Endothelial cell of umbilical vein (primary cell): ENCODE results near the gene GJD2. TPM values are rescaled to one million over a fixed set of nuclear protein-coding genes. Genes with fewer than 3 reads are reported as not detected.

Source experiments
- BruUV-seq: library from RNA; stranded (reverse); fragments of 400-500 nt; replicated peaks from 2 replicates; lab custom pipeline; 2021; lab: Mats Ljungman, UMichigan
- CTCF ChIA-PET: fragments of 300-600, 350-600 bp; sonication (Branson Sonifier 250); formaldehyde crosslinking; loops from one replicate; lab custom pipeline; 2021; ENCODE audit warnings: antibody characterized with exemption, inconsistent platforms; lab: Charles Lee
- POLR2A ChIA-PET: fragments of 300-600, 350-600 bp; sonication (Branson Sonifier 250); formaldehyde crosslinking; loops from one replicate; lab custom pipeline; 2021; ENCODE audit warnings: antibody characterized with exemption, inconsistent platforms; lab: Charles Lee
- DNase-seq: peaks from one replicate; pipeline ENCODE4 v3.0.0-alpha.2; 2011; ENCODE audit warnings: low read depth, low spot score
- FAIRE-seq: peaks from 2 replicates; lab custom pipeline; 2011; peaks lifted over from hg19 to GRCh38; lab: Jason Lieb, UNC
- H2AFZ ChIP-seq: 2 replicates; pipeline ENCODE4 v1.6.0; 2012; ENCODE audit warnings: low read depth, low read length, control low read depth, inconsistent platforms
- H3K27ac ChIP-seq: 2 replicates; pipeline ENCODE4 v1.5.1; 2011; ENCODE audit warnings: low read depth, mild to moderate bottlenecking, control low read depth, low read length, moderate library complexity; ENCODE audit not compliant: insufficient read depth
- H3K27me3 ChIP-seq, 2 experiments: 2 replicates each; pipeline versions ENCODE4 v1.6.0 to v1.6.1; 2011; ENCODE audit warnings: low read length in 2 of 2, mixed read lengths in 1 of 2; ENCODE audit not compliant: control insufficient read depth in 2 of 2, insufficient read depth in 2 of 2
- H3K36me3 ChIP-seq, 2 experiments: 2 replicates in 1 of 2; 3 replicates in 1 of 2; pipeline ENCODE4 v1.5.1; 2011; ENCODE audit warnings: low read length in 2 of 2, mild to moderate bottlenecking in 1 of 2, moderate library complexity in 1 of 2; ENCODE audit not compliant: control insufficient read depth in 2 of 2, insufficient read depth in 2 of 2; ENCODE audit errors: extremely low read depth in 1 of 2
- H3K4me1 ChIP-seq: 3 replicates; pipeline ENCODE4 v1.5.1; 2011; ENCODE audit warnings: mild to moderate bottlenecking, low read length; ENCODE audit not compliant: control insufficient read depth, insufficient read depth; ENCODE audit errors: extremely low read depth
- H3K4me2 ChIP-seq: 2 replicates; pipeline ENCODE4 v1.6.1; 2011; ENCODE audit warnings: low read length, control low read depth, mixed read lengths; ENCODE audit not compliant: insufficient read depth
- H3K4me3 ChIP-seq, 3 experiments: fragments of 200-600 bp in 1 of 3; sonication (generic), shearing (Covaris generic) in 1 of 3; replicated peaks in 1 of 3; 2 replicates each; pipeline ENCODE4 v1.5.1; 2011 to 2016; ENCODE audit warnings: control low read depth in 3 of 3, low read length in 3 of 3, mild to moderate bottlenecking in 2 of 3, inconsistent platforms in 1 of 3, low read depth in 1 of 3, moderate library complexity in 1 of 3; ENCODE audit not compliant: insufficient read depth in 1 of 3
- H3K79me2 ChIP-seq: 2 replicates; pipeline ENCODE4 v1.6.0; 2012; ENCODE audit warnings: low read length, inconsistent platforms; ENCODE audit not compliant: control insufficient read depth, insufficient read depth
- H3K9ac ChIP-seq: replicated peaks from 2 replicates; pipeline ENCODE3; 2011; ENCODE audit warnings: low read length, control low read depth; ENCODE audit not compliant: insufficient read depth; ENCODE audit errors: extremely low read depth
- H3K9me1 ChIP-seq: replicated peaks from 3 replicates; pipeline ENCODE4 v1.6.0; 2011; ENCODE audit warnings: mild to moderate bottlenecking, low read length; ENCODE audit not compliant: control insufficient read depth, insufficient read depth; ENCODE audit errors: extremely low read depth
- H3K9me3 ChIP-seq: replicated peaks from 2 replicates; pipeline ENCODE4 v1.5.1; 2012; ENCODE audit warnings: low read length, inconsistent platforms; ENCODE audit not compliant: control insufficient read depth, insufficient read depth
- H4K20me1 ChIP-seq: replicated peaks from 2 replicates; pipeline ENCODE3; 2011; ENCODE audit warnings: mild to moderate bottlenecking, low read length; ENCODE audit not compliant: control insufficient read depth, insufficient read depth; ENCODE audit errors: extremely low read depth
- CTCF ChIP-seq, 2 donors: IDR thresholded peaks; 1 replicate in 1 of 2; 2 replicates in 1 of 2; pipeline ENCODE4 v1.5.1; 2011; ENCODE audit warnings: low read length in 2 of 2, mild to moderate bottlenecking in 2 of 2, moderate library complexity in 2 of 2, control low read depth in 1 of 2, inconsistent platforms in 1 of 2, low read depth in 1 of 2; ENCODE audit not compliant: insufficient read depth in 1 of 2; ENCODE audit errors: extremely low read depth in 1 of 2
- GATA2 ChIP-seq: IDR thresholded peaks from 2 replicates; pipeline ENCODE4 v1.7.0; 2011; ENCODE audit warnings: low read depth, mild to moderate bottlenecking, moderate library complexity, mixed read lengths, low read length; ENCODE audit not compliant: insufficient read length, insufficient read depth
- POLR2A ChIP-seq: IDR thresholded peaks from 2 replicates; pipeline ENCODE4 v1.6.1; 2012; ENCODE audit warnings: low read depth, mild to moderate bottlenecking, control low read depth, low read length
- POLR2AphosphoS5 ChIP-seq: IDR thresholded peaks from 2 replicates; pipeline ENCODE4 v1.6.1; 2012; ENCODE audit warnings: low read depth, mild to moderate bottlenecking, control low read depth, low read length, moderate library complexity; ENCODE audit not compliant: insufficient read depth
- dilution Hi-C: fragments of 300-500 bp; cut with MboI; formaldehyde crosslinking; loops from one replicate; pipeline ENCODE4 v1.15.0; 2019; ENCODE audit warnings: low sequenced_read_pairs; ENCODE audit not compliant: extremely low pct_ligation_motif_present
- intact Hi-C: fragments of 100-400 bp; cut with micrococcal nuclease; formaldehyde crosslinking; loops from one replicate; pipeline ENCODE4 v1.10.0; 2022
- polyA plus RNA-seq, 4 experiments: library from polyadenylated mRNA; depleted of rRNA in 3 of 4; stranded (reverse) in 3 of 4; unstranded in 1 of 4; fragments of >200 nt; gene quantifications; 2 replicates each; pipeline versions ENCODE4 v1.2.1 to v1.2.3, GENCODE V29; 2011 to 2012; ENCODE audit warnings: missing spikeins in 1 of 4
- total RNA-seq: library from RNA; stranded (reverse); gene quantifications from 2 replicates; pipeline ENCODE4 v1.2.3, GENCODE V29; 2021

The GJD2 gene
- total and polyA plus RNA-seq, 2 donors (not counting 3 experiments of a cell fraction or from before 2014, with no cell fraction given), result not detected

- DNase-seq (no peak), FAIRE-seq (no peak)
- TF ChIP-seq CTCF (IDR thresholded peaks at IDR 0.05; ENCODE audit: extremely low read depth in 1 of 2, insufficient read depth in 1 of 2, low read depth in 1 of 2, low read length in 2 of 2) (no peak), POLR2A (no peak), GATA2 (no peak), POLR2AphosphoS5 (no peak)
- Histone ChIP-seq H3K9me1 (no peaks in the 10 kb centered on the region), H3K79me2 (no peaks in the 10 kb centered on the region), H3K27me3 (no peaks in the 10 kb centered on the region), H2AFZ (no peak overlapping the region), H3K4me2 (no peak overlapping the region), H4K20me1 (no peaks in the 10 kb centered on the region), H3K9ac (no peak overlapping the region), H3K36me3 (no peaks in the 10 kb centered on the region), H3K9me3 (no peaks in the 10 kb centered on the region), H3K4me1 (peaks cover 11% of the 10 kb centered on the region), H3K27ac (no peak overlapping the region), H3K4me3 (no peak overlapping the region)
- ChIA-PET POLR2A (no interaction called here), CTCF (interaction anchor here (0.6 to 3.2 kb wide), 7 partner anchors 11 to 201 kb away, joined by 3 to 23 read pairs (median 3); no protein-coding TSS in a partner anchor)
- no TSS peak for BruUV-seq
- intact Hi-C loops (no loop called here), dilution Hi-C loops (no loop called here)
These were observed 35.1 kb downstream of the GJD2 start for GRCh38 chr15:34719695-34720094.
